ENCODE measurements around the gene RBM44.

DNA sequence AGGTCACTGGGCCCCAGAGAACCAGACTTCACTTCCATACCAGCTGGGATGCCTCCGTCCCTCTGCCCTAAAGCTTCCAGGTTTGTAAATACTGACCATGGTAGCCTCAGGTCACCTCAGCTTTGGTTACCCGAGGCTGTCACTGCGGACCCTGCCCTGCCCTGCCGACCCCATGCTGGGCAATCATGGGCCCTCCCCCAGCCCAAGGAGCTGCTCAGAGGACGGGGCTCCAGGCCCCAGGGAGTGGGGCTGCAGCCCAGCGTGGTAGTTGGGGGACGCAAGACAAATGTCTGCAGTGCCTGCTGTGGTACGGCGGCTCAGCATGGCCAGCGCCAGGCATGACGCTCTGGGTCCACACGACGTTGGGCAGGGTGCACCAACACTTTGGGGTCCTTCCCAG, 86.1 kb downstream of the RBM44 start:
- TF ChIP-seq POLR2A (IDR thresholded peaks at IDR 0.05; ENCODE audit: low read depth, low read length) (no peak), POLR2AphosphoS5 (IDR thresholded peaks at IDR 0.05; ENCODE audit: low read depth, low read length) (no peak), TAF1 (IDR thresholded peaks at IDR 0.05; ENCODE audit: low read depth, low read length) (no peak), SPI1 (IDR thresholded peaks at IDR 0.05; ENCODE audit: low read depth, low read length) (no peak), POU2F2 (IDR thresholded peaks at IDR 0.05; ENCODE audit: low read depth, low read length) (no peak), PAX5 (IDR thresholded peaks at IDR 0.05; ENCODE audit: insufficient read depth, low read length, severe bottlenecking) (no peak)
